ENCODE results near the gene C6orf136.

Gene C6orf136

GRCh38 chr6:30686908-30687658, 40.1 kb downstream of the C6orf136 start:
- Mint-ChIP-seq H3K9me3 (no peaks in the 10 kb centered on the region), H3K4me3 (peak overlapping the region; percentile 93), H3K27ac (peak overlapping the region; percentile 95), H3K36me3 (ENCODE audit: low read depth) (peaks cover 13% of the 10 kb centered on the region), H3K27me3 (ENCODE audit: low read depth, poor library complexity) (no peaks in the 10 kb centered on the region), H3K4me1 (peaks cover 86% of the 10 kb centered on the region)
- DNase-seq = peak; percentile 92
- no peak for TF ChIP-seq CTCF (IDR thresholded peaks at IDR 0.05)

- Mint-ChIP-seq H3K4me3 (peak overlapping the region; percentile 93), H3K27ac (peak overlapping the region; percentile 95), H3K27me3 (ENCODE audit: low read depth, poor library complexity) (no peaks in the 10 kb centered on the region), H3K36me3 (ENCODE audit: low read depth) (peaks cover 12% of the 10 kb centered on the region), H3K9me3 (no peaks in the 10 kb centered on the region), H3K4me1 (peaks cover 82% of the 10 kb centered on the region)
- DNase-seq = no peak
- no peak for TF ChIP-seq CTCF (IDR thresholded peaks at IDR 0.05)
Measured at GRCh38 chr6:30687659-30688431, 40.9 kb downstream of the C6orf136 start.

- H3K27me3 Mint-ChIP-seq (ENCODE audit: low read depth, poor library complexity) = no peaks in the 10 kb centered on the region
- H3K4me3 Mint-ChIP-seq = peak overlapping the region; percentile 93
- peaks cover 12% of the 10 kb centered on the region for H3K36me3 Mint-ChIP-seq (ENCODE audit: low read depth)
- no peak for TF ChIP-seq CTCF (IDR thresholded peaks at IDR 0.05)
- H3K27ac Mint-ChIP-seq = no peak overlapping the region
- no peak for DNase-seq
- peaks cover 75% of the 10 kb centered on the region for H3K4me1 Mint-ChIP-seq
- H3K9me3 Mint-ChIP-seq = no peaks in the 10 kb centered on the region
Measured at GRCh38 chr6:30688569-30688968, 41.6 kb downstream of the C6orf136 start.

- Mint-ChIP-seq H3K9me3 (no peaks in the 10 kb centered on the region), H3K4me3 (peak overlapping the region; percentile 93), H3K27me3 (ENCODE audit: low read depth, poor library complexity) (no peaks in the 10 kb centered on the region), H3K27ac (no peak overlapping the region), H3K4me1 (peaks cover 68% of the 10 kb centered on the region), H3K36me3 (ENCODE audit: low read depth) (peaks cover 12% of the 10 kb centered on the region)
- DNase-seq = no peak
- no peak for TF ChIP-seq CTCF (IDR thresholded peaks at IDR 0.05)
Measured at GRCh38 chr6:30689022-30689865, 42.3 kb downstream of the C6orf136 start.

DNA sequence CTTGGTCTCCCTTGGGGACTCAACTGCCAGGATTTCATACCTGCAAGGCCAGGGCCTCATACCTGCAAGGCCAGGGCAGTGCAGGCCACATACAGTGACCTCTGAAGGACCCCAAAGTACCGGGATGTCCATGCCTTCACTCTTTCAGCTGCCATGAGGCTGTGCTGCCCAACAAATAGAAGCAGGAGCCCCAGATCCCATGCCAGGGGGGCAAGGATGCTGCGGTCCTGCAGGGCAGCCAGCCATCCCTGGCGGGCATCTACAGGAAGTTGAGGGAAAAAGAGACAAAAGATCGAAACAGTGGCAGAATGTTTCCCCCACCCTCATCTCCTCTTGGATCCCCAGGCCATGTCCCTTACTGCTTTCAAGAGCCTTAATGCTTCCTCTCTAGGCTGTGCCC, 43.1 kb downstream of the C6orf136 start:
- DNase-seq = no peak
- peak overlapping the region; percentile 97 for H3K27ac Mint-ChIP-seq
- no peaks in the 10 kb centered on the region for H3K27me3 Mint-ChIP-seq (ENCODE audit: low read depth, poor library complexity)
- H3K36me3 Mint-ChIP-seq (ENCODE audit: low read depth) = peaks cover 10% of the 10 kb centered on the region
- H3K4me3 Mint-ChIP-seq = peak overlapping the region; percentile 93
- no peaks in the 10 kb centered on the region for H3K9me3 Mint-ChIP-seq
- TF ChIP-seq CTCF (IDR thresholded peaks at IDR 0.05) = no peak
- H3K4me1 Mint-ChIP-seq = peaks cover 63% of the 10 kb centered on the region
